ENCODE data around the gene UNC5A. TPM values are rescaled to one million over a fixed set of nuclear protein-coding genes. Genes with fewer than 3 reads are reported as not detected.

UNC5A gene
- total RNA-seq, 1 experiment from 2014 or later, result 10.1 TPM

- H4K20me1 ChIP-seq (ENCODE audit: insufficient read depth), result no peaks in the 10 kb centered on the region
- H3K36me3 ChIP-seq (ENCODE audit: control insufficient read depth in 1 of 2, insufficient read depth in 2 of 2, low read length in 2 of 2), result no peaks in the 10 kb centered on the region
- BruUV-seq (replicated peaks), result no TSS peak
- H3K79me2 ChIP-seq (ENCODE audit: insufficient read depth, low read length), result no peaks in the 10 kb centered on the region
- CTCF ChIA-PET, result interaction anchor here (0.7 kb wide), 1 partner anchor 157 kb away, joined by 3 read pairs; no protein-coding TSS in a partner anchor
- intact Hi-C loops (cut with micrococcal nuclease), result loop anchor here (2.0 kb wide), 1 partner anchor 145 kb away; no protein-coding TSS in a partner anchor
- H3K27me3 ChIP-seq (ENCODE audit: insufficient read depth, low read length), result no peaks in the 10 kb centered on the region
- H3K4me3 ChIP-seq (replicated peaks in 1 of 2; ENCODE audit: low read depth in 1 of 2, low read length in 2 of 2), result no peak overlapping the region
- H2AFZ ChIP-seq (ENCODE audit: low read depth, low read length, poor library complexity, severe bottlenecking), result no peak overlapping the region
- no peak overlapping the region for H3K4me2 ChIP-seq (ENCODE audit: low read length)
- no peak overlapping the region for H3K9ac ChIP-seq (ENCODE audit: low read length)
- RAD21 ChIA-PET (ENCODE audit: low non-redundant PET in 1 of 2, low total read pairs in 2 of 2, uncharacterized antibody in 2 of 2, unreplicated experiment in 2 of 2), result no interaction called here
- H3K9me2 ChIP-seq (ENCODE audit: insufficient read depth), result no peaks in the 10 kb centered on the region
- no peak for ATAC-seq
- TF ChIP-seq REST (IDR thresholded peaks at IDR 0.05; ENCODE audit: low read depth) (no peak), SP1 (IDR thresholded peaks at IDR 0.05; ENCODE audit: low read depth) (no peak), CBX3 (IDR thresholded peaks at IDR 0.05; ENCODE audit: low read depth) (no peak), SIN3A (IDR thresholded peaks at IDR 0.05; ENCODE audit: low read depth) (no peak), SRF (IDR thresholded peaks at IDR 0.05; ENCODE audit: low read depth) (no peak), FOSL1 (IDR thresholded peaks at IDR 0.05; ENCODE audit: low read depth) (no peak), ELF1 (IDR thresholded peaks at IDR 0.05; ENCODE audit: borderline replicate concordance, low read depth) (no peak), JUND (IDR thresholded peaks at IDR 0.05) (no peak), EZH2 (IDR thresholded peaks at IDR 0.05) (no peak), RAD21 (IDR thresholded peaks at IDR 0.05; ENCODE audit: low read depth) (no peak), ZBTB33 (IDR thresholded peaks at IDR 0.05; ENCODE audit: extremely low read depth, insufficient replicate concordance, low read length) (no peak), ZNF274 (IDR thresholded peaks at IDR 0.05; ENCODE audit: low read depth, low read length) (no peak), CEBPB (IDR thresholded peaks at IDR 0.05; ENCODE audit: low read depth) (no peak), TCF7L2 (IDR thresholded peaks at IDR 0.05; ENCODE audit: borderline replicate concordance, extremely low read depth, insufficient read depth, insufficient read length) (no peak), POLR2AphosphoS5 (IDR thresholded peaks at IDR 0.05; ENCODE audit: low read depth, low read length) (no peak)
- TF ChIP-seq, protein P1, sequence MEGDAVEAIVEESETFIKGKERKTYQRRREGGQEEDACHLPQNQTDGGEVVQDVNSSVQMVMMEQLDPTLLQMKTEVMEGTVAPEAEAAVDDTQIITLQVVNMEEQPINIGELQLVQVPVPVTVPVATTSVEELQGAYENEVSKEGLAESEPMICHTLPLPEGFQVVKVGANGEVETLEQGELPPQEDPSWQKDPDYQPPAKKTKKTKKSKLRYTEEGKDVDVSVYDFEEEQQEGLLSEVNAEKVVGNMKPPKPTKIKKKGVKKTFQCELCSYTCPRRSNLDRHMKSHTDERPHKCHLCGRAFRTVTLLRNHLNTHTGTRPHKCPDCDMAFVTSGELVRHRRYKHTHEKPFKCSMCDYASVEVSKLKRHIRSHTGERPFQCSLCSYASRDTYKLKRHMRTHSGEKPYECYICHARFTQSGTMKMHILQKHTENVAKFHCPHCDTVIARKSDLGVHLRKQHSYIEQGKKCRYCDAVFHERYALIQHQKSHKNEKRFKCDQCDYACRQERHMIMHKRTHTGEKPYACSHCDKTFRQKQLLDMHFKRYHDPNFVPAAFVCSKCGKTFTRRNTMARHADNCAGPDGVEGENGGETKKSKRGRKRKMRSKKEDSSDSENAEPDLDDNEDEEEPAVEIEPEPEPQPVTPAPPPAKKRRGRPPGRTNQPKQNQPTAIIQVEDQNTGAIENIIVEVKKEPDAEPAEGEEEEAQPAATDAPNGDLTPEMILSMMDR (IDR thresholded peaks at IDR 0.05 in 2 of 3, conservative IDR thresholded peaks at IDR 0.05 in 1 of 3; ENCODE audit: borderline replicate concordance in 1 of 3, insufficient read depth in 1 of 3, low read depth in 2 of 3, low read length in 2 of 3), result no peak
- TF ChIP-seq, protein P2, sequence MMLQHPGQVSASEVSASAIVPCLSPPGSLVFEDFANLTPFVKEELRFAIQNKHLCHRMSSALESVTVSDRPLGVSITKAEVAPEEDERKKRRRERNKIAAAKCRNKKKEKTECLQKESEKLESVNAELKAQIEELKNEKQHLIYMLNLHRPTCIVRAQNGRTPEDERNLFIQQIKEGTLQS (IDR thresholded peaks at IDR 0.05), result no peak
- H3K9me3 ChIP-seq (ENCODE audit: control insufficient read depth in 1 of 2, insufficient read depth in 1 of 2, low read depth in 1 of 2, low read length in 2 of 2), result no peaks in the 10 kb centered on the region
- DNase-seq (ENCODE audit: low read depth, low spot score), result no peak
- no peak overlapping the region for H3K27ac ChIP-seq (ENCODE audit: low read depth, low read length)
- POLR2A ChIA-PET, result no interaction called here
- peaks cover 13 to 43% of the 10 kb centered on the region in 2 experiments for H3K4me1 ChIP-seq (ENCODE audit: control insufficient read depth in 1 of 2, insufficient read depth in 2 of 2, low read length in 2 of 2)
These were observed 3.4 kb downstream of the UNC5A start for GRCh38 chr5:176813587-176814312.
